Prostate gland (tissue), 2 donors: Measurements from ENCODE around the gene CCR7.

ENCODE experiments used
- CTCF ChIP-seq, 4 experiments: fragments of 200-600 bp in 2 of 4; fragments of 450-650 bp in 2 of 4; sonication (generic) in 2 of 4; IDR thresholded peaks; 1 replicate in 3 of 4; 2 replicates in 1 of 4; pipeline ENCODE4 v1.5.1; 2016 to 2019; ENCODE audit warnings: antibody characterized with exemption in 4 of 4, mild to moderate bottlenecking in 2 of 4, moderate library complexity in 2 of 4
- POLR2AphosphoS5 ChIP-seq: sonication (generic); formaldehyde crosslinking; IDR thresholded peaks from one replicate; pipeline ENCODE4 v1.6.1; 2017; ENCODE audit warnings: antibody characterized with exemption

- no peak for TF ChIP-seq CTCF (IDR thresholded peaks at IDR 0.05)
- no peak for TF ChIP-seq POLR2AphosphoS5
Observed at GRCh38 chr17:40574292-40574691, 9.0 kb upstream of the CCR7 start.
